Measurements from ENCODE around the gene TFIP11. TPM values are rescaled to one million over a fixed set of nuclear protein-coding genes. Genes with fewer than 3 reads are reported as not detected.

TFIP11 gene
- total RNA-seq, 4 donors from 2014 or later: 20.3 to 38.3 (median 21.6) TPM

DNA sequence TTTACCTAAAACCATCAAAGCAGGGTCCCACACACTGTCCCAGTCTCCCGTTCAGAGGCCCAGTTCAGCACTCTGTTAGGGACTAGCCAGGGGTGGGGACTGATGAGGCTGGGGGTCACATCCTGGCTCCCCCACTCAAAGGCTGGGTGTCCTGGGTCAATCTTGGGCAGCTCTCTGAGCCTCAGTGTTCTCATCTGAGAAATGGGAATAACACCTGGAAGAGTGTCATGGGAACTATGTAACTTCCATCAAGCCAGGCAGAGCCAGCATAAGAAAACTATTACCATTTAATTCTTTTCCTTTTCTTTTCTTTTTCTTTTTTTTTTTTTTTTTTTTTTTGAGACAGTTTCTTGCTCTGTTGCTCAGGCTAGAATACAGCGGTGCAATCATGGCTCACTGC is 39.3 kb upstream of the TFIP11 start:
- H3K36me3 ChIP-seq: no peaks in the 10 kb centered on the region
- H3K27ac ChIP-seq: no peak overlapping the region
- WGBS, 2 donors (ENCODE audit: low coverage in 1 of 2): 83 to 93% methylated on average over 1 to 2 of the region's 2 CpGs
- no peaks in the 10 kb centered on the region for H3K27me3 ChIP-seq
- no peaks in the 10 kb centered on the region for H3K9me3 ChIP-seq
- ATAC-seq: no peak
- H3K4me1 ChIP-seq: no peaks in the 10 kb centered on the region
- H3K4me3 ChIP-seq: no peak overlapping the region
- TF ChIP-seq, protein P1, sequence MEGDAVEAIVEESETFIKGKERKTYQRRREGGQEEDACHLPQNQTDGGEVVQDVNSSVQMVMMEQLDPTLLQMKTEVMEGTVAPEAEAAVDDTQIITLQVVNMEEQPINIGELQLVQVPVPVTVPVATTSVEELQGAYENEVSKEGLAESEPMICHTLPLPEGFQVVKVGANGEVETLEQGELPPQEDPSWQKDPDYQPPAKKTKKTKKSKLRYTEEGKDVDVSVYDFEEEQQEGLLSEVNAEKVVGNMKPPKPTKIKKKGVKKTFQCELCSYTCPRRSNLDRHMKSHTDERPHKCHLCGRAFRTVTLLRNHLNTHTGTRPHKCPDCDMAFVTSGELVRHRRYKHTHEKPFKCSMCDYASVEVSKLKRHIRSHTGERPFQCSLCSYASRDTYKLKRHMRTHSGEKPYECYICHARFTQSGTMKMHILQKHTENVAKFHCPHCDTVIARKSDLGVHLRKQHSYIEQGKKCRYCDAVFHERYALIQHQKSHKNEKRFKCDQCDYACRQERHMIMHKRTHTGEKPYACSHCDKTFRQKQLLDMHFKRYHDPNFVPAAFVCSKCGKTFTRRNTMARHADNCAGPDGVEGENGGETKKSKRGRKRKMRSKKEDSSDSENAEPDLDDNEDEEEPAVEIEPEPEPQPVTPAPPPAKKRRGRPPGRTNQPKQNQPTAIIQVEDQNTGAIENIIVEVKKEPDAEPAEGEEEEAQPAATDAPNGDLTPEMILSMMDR (IDR thresholded peaks at IDR 0.05): no peak
- TF ChIP-seq POLR2AphosphoS5 (IDR thresholded peaks at IDR 0.05) (no peak), POLR2A (IDR thresholded peaks at IDR 0.05) (no peak), EP300 (IDR thresholded peaks at IDR 0.05) (no peak)

DNA sequence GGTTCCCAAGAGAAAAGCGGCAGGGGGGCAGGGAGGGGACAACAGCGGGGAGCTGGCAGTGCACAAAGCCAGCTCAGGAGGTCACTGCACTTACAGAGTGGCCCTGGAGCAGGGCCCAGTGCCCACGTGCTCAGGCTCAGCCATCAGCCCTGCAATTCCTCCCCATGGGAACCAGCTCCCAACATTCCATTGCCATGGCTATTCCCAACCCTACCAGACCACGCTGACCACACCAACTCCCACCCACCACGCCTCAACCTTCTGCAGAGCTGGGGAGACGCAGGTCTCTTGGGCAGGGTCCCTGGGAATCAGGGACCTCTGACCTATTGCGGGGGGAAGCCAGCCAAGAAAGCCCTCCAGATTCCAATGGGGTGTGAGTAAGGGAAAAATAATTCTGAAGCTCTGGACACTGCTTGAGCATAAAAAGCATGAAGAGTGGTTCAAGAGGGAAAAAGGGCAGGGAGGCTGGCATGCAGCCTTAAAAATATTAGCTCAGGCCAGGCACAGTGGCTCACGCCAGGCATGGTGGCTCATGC is 38.3 kb upstream of the TFIP11 start:
- ATAC-seq: peak; percentile 41
- H3K4me1 ChIP-seq: no peaks in the 10 kb centered on the region
- no peak overlapping the region for H3K4me3 ChIP-seq
- H3K27ac ChIP-seq: no peak overlapping the region
- H3K27me3 ChIP-seq: no peaks in the 10 kb centered on the region
- no peaks in the 10 kb centered on the region for H3K9me3 ChIP-seq
- 63 to 92% methylated on average over 1 to 4 of the region's 8 CpGs for WGBS, 2 donors (ENCODE audit: low coverage in 1 of 2)
- TF ChIP-seq POLR2AphosphoS5 (IDR thresholded peaks at IDR 0.05) (no peak), POLR2A (IDR thresholded peaks at IDR 0.05) (no peak)
- H3K36me3 ChIP-seq: no peaks in the 10 kb centered on the region

DNA sequence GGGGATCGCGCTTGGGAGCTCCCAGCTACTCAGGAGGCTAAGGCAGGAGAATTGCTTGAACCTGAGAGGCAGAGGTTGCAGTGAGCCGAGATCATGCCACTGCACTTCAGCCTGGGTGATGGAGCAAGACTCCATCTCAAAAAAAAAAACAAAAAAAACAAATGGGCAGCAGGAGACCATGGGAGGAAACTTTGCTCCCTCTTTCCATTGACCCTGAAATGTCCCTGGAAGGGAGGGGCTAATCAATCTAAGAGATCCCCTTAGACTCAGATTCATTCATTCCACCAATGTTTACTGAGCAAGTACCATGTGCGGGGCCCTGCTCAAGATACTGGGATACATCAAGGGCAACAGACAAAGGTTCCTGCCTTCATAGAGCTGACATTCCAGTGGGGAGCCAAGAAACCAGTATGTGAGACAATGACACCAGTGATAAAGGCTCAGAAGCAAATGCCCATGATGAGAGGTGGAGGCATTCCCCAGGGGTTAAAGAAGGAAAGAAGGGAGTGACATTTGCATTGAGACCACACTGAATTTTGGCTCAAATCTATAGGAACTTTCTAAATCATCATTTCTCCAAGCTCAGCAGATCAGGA is 37.7 kb upstream of the TFIP11 start:
- Histone ChIP-seq H3K4me1 (no peaks in the 10 kb centered on the region), H3K27me3 (no peaks in the 10 kb centered on the region), H3K4me3 (no peak overlapping the region), H3K9me3 (no peaks in the 10 kb centered on the region), H3K36me3 (no peaks in the 10 kb centered on the region), H3K27ac (no peak overlapping the region)
- WGBS, 2 donors (ENCODE audit: low coverage in 1 of 2): 97 to 100% methylated on average over 2 to 4 of the region's 4 CpGs
- TF ChIP-seq POLR2AphosphoS5 (IDR thresholded peaks at IDR 0.05): no peak
- TF ChIP-seq, protein P1 (IDR thresholded peaks at IDR 0.05): no peak
- TF ChIP-seq EP300 (IDR thresholded peaks at IDR 0.05): no peak
- TF ChIP-seq POLR2A (IDR thresholded peaks at IDR 0.05): no peak
- ATAC-seq: no peak

DNA sequence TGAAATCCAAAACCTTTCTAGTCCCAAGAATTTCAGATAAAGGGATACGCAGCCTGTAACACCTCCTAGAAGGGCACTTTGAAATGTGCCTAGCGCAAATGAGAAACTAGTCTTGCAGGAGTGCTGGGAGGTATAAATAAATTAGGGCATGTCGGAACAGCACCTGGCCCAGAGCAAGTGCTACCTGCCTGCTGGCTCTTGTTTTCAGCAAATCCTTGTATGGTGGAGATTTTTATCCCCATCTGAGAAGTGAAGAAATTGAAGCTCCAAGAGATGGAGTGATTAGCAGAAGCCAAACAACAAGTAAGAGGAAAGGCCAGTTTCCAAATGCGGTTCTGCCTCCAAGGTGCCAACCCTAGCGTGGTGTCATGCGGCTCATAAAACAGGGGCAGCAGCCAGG is 36.7 kb upstream of the TFIP11 start:
- no peak overlapping the region for H3K27ac ChIP-seq

DNA sequence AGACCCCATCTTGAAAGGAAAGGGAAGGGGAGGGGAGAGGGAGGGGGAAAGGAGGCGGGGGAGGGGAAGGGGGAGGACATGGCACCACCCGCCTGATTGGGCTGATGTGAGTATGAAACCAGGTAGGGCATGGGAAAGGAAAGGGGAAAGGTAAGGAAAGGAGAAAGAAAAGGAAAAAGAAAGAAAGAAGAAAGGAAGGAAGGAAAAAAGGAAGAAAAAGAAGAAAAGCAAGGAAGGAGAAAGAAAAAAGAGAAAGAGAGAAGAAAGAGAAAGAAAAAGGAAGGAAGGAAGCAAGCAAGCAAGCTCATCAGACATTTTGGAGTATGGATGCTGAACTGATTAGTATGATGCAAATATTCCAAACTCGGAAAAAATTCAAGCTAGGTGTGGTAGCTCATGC is 36.0 kb upstream of the TFIP11 start:
- Histone ChIP-seq H3K4me3 (no peak overlapping the region), H3K4me1 (no peaks in the 10 kb centered on the region)
- ATAC-seq: no peak

More for the DNA sequence above, 36.7 kb upstream of the TFIP11 start:
- H3K4me1 ChIP-seq: no peaks in the 10 kb centered on the region
- no peak overlapping the region for H3K4me3 ChIP-seq
- 69 to 85% methylated on average over 5 of the region's 6 CpGs for WGBS, 2 donors (ENCODE audit: low coverage in 1 of 2)
- TF ChIP-seq POLR2AphosphoS5 (IDR thresholded peaks at IDR 0.05): no peak
- TF ChIP-seq, protein P1 (IDR thresholded peaks at IDR 0.05): no peak
- TF ChIP-seq EP300 (IDR thresholded peaks at IDR 0.05): no peak
- TF ChIP-seq POLR2A (IDR thresholded peaks at IDR 0.05): no peak
- no peaks in the 10 kb centered on the region for H3K27me3 ChIP-seq
- no peaks in the 10 kb centered on the region for H3K9me3 ChIP-seq
- no peaks in the 10 kb centered on the region for H3K36me3 ChIP-seq
- ATAC-seq: no peak

More for the DNA sequence above, 36.0 kb upstream of the TFIP11 start:
- no peaks in the 10 kb centered on the region for H3K27me3 ChIP-seq
- no peak for TF ChIP-seq POLR2AphosphoS5 (IDR thresholded peaks at IDR 0.05)
- TF ChIP-seq, protein P1 (IDR thresholded peaks at IDR 0.05): no peak
- no peak for TF ChIP-seq EP300 (IDR thresholded peaks at IDR 0.05)
- no peak for TF ChIP-seq POLR2A (IDR thresholded peaks at IDR 0.05)
- H3K27ac ChIP-seq: no peak overlapping the region
- no peaks in the 10 kb centered on the region for H3K36me3 ChIP-seq
- WGBS, 2 donors (ENCODE audit: low coverage in 1 of 2): 86% methylated on average over 2 of the region's 3 CpGs; no CpG with 5 or more reads in 1 of the 2 donors
- H3K9me3 ChIP-seq: no peaks in the 10 kb centered on the region
